COLO829 (cell line): ENCODE results near the gene DOCK1.

Source experiments
- DNase-seq: peaks from one replicate; pipeline ENCODE4 v3.0.0; 2012; ENCODE audit warnings: low spot score

The DOCK1 gene

GRCh38 chr10:127428385-127428980 lies 523.3 kb downstream of the DOCK1 start:
- no peak for DNase-seq

GRCh38 chr10:127429601-127430312 lies 524.5 kb downstream of the DOCK1 start:
- no peak for DNase-seq

- DNase-seq: no peak
Measured at GRCh38 chr10:127431525-127431924, 526.3 kb downstream of the DOCK1 start.

GRCh38 chr10:127434006-127434405 lies 528.8 kb downstream of the DOCK1 start:
- no peak for DNase-seq

- no peak for DNase-seq
Measured at GRCh38 chr10:127435246-127435645, 530.0 kb downstream of the DOCK1 start.

GRCh38 chr10:127440371-127440770 lies 535.1 kb downstream of the DOCK1 start:
- DNase-seq: no peak

- DNase-seq: no peak
Measured at GRCh38 chr10:127441350-127442219, 536.4 kb downstream of the DOCK1 start.

GRCh38 chr10:127442220-127442525 lies 536.9 kb downstream of the DOCK1 start:
- DNase-seq: no peak

GRCh38 chr10:127444155-127444554 lies 538.9 kb downstream of the DOCK1 start:
- no peak for DNase-seq

- DNase-seq: no peak
Measured at GRCh38 chr10:127447197-127447596, 542.0 kb downstream of the DOCK1 start.

- DNase-seq: no peak
Measured at GRCh38 chr10:127449490-127449889, 544.3 kb downstream of the DOCK1 start.

- DNase-seq: no peak
Measured at GRCh38 chr10:127450644-127451043, 545.4 kb downstream of the DOCK1 start.

GRCh38 chr10:127451628-127452027 lies 546.4 kb downstream of the DOCK1 start:
- DNase-seq: no peak

- DNase-seq: no peak
Measured at GRCh38 chr10:127452568-127452967, 547.3 kb downstream of the DOCK1 start.

- no peak for DNase-seq
Measured at GRCh38 chr10:127453706-127454105, 548.5 kb downstream of the DOCK1 start.

GRCh38 chr10:127456122-127456521 lies 550.9 kb downstream of the DOCK1 start:
- DNase-seq: no peak

GRCh38 chr10:127458016-127458810 lies 553.0 kb downstream of the DOCK1 start:
- no peak for DNase-seq

GRCh38 chr10:127458829-127459228 lies 553.6 kb downstream of the DOCK1 start:
- no peak for DNase-seq

GRCh38 chr10:127459918-127460317 lies 554.7 kb downstream of the DOCK1 start:
- no peak for DNase-seq

- no peak for DNase-seq
Measured at GRCh38 chr10:127462643-127463295, 557.5 kb downstream of the DOCK1 start.

- no peak for DNase-seq
Measured at GRCh38 chr10:127463548-127463947, 558.3 kb downstream of the DOCK1 start.

- DNase-seq: no peak
Measured at GRCh38 chr10:127464561-127464960, 559.3 kb downstream of the DOCK1 start.
